HG02678 (cell line): Measurements from ENCODE around the gene SRF.
"Not testable (repeated sequence)": the region's sequence is repeated elsewhere in the genome, so short reads cannot be mapped to it uniquely, and the experiment has no call there.

Experiments
- ATAC-seq: cut with Tn5 transposase; IDR thresholded peaks from one replicate; pipeline ENCODE4 v1.9.1; 2021; ENCODE audit warnings: mild to moderate bottlenecking, moderate library complexity; ENCODE audit not compliant: unreplicated experiment

Gene SRF

DNA sequence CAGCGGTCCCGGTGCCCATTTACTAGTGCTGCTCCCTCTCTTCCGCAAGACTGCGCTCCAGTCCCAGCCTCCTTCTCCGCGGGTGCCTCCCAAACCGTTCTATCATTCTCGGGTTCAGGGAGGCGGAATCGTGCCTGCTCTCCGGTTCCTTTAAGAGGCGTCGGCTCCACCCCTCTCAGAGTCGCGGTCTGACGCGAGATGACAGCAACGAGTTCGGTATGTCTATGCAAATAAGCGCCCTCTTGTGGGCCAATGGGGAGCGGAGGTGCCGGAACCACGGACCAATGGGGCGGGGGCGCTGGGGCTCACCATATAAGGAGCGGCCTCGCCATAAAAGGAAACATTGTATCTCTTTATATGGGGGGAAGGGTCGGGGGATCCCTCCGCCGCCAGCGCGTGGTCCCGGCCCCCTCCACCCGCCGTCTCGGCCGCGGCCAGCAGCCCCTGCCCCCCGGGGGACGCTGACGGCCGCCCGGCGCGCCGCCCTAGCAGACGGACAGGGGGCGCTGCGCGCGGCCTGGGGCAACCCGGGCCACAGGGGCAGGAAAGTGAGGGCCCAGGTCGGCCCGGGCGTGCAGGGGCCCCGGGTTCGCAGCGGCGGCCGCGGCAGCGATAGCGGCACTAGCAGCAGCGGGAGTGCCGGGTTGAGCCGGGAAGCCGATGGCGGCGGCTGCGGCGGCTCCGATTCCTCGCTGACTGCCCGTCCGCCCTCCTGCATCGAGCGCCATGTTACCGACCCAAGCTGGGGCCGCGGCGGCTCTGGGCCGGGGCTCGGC is at the start of gene SRF:
SRF (plus strand) TSS at position 339 of the 776 bp plus-strand sequence; CDS start at position 727, 388 bp downstream.
- ATAC-seq: peak; percentile 64

DNA sequence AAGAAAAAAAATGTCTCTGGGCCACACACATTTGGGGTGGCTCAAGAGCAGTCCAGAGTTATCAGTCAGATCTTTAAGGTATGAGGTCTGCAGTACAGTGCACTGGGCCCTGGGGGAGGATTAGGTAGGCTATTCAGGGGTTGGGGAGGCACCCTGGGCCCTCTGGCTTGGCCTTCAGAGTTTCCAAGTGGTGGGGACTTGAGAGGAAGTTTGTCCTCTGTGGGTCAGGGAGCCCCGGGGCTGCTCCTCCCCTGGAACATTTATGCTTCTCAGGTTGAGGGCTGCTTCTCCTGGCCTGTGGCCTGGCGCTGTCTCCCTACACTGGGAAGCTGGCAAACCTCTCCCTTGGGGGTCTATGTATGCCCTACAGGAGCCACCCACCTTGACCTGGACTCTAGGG is 48.9 kb upstream of the SRF start:
- ATAC-seq: no peak

GRCh38 chr6:43123461-43124314 is 47.4 kb upstream of the SRF start:
- no peak for ATAC-seq

DNA sequence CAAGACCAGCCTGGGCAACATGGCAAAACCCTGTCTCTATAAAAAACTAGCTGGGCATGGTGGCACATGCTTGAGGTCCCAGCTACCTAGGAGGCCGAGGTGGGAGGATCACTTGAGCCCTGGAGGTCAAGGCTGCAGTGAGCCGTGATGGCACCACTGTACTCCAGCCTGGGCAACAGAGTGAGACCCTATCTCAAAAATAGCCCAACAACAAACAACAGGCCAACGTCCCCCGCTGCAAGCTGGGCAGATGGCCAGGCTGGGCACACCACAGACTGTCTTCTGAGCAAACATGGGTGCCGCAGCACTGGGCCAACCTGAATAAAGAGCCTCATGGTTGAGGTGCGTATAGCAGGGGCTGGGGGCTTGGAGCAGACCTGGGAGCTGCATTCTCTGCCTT is 46.6 kb upstream of the SRF start:
- no peak for ATAC-seq

GRCh38 chr6:43125119-43125518 is 46.0 kb upstream of the SRF start:
- no peak for ATAC-seq

DNA sequence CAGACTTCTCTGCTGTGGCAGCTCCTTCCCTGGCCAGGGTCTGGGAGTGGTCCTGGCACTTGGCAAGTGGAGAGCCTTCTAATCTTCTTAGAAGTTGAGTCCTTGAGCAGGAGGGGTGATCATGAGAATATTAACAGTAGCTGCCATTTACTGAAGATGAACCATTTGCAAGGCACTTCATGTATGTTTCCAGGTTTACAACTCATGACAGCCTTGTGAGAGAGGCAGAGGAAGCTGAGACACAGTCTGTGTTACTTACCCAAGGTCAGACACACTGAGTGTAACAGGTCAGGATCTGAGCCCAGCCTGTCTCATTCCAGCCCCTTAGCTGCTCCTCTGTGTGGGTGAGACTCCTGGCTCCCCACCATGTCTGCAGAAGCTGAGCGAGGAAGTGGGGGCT is 45.5 kb upstream of the SRF start:
- ATAC-seq: no peak

DNA sequence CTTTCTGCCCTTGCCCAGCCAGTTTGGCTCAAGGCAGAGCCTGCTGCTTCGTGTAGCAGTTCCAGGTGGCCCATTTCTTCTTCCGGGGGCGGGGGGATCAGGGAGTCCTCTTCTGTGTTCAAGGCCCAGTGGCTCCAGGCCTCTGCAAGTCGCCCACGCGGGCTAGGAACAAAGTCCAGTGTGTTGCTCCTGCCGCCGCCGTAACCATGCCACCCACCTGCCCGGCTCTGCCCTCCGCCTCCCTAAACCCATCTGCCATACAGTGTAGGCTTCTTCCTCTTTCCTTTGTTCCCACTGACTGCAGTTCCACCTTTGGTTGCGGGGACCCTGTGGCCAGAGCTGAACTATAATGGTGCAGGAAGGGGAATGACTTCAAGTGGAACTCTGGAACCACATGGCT is 43.9 kb upstream of the SRF start:
- ATAC-seq: no peak

DNA sequence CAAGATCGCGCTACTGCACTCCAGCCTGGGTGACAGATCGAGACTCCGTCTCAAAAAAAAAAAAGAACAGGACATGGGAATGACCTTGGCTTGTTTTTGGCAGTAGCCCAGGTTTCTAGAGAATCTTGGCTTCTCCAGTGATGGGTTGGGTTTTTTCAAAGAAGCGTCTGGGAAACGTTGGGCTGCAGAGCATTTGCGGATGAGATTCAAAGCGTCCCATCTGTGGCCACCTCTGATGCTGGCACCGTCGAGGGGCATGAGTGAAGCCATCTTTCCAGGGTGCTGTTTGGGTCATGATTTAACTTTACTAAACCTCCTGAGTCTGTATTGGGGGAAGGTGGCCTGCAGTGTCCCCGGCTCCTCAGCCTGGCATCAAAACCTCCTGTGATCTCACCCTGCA is 43.2 kb upstream of the SRF start:
- no peak for ATAC-seq

DNA sequence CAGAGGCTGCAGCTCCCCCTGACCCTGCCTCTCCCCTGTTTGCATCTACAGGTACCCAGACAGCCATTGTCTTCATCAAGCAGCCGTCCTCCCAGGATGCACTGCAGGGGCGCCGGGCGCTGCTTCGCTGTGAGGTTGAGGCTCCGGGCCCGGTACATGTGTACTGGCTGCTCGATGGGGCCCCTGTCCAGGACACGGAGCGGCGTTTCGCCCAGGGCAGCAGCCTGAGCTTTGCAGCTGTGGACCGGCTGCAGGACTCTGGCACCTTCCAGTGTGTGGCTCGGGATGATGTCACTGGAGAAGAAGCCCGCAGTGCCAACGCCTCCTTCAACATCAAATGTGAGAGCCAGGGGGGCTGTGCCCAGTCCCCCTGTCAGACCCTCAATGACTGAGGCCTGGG is 42.1 kb upstream of the SRF start:
- ATAC-seq: no peak

DNA sequence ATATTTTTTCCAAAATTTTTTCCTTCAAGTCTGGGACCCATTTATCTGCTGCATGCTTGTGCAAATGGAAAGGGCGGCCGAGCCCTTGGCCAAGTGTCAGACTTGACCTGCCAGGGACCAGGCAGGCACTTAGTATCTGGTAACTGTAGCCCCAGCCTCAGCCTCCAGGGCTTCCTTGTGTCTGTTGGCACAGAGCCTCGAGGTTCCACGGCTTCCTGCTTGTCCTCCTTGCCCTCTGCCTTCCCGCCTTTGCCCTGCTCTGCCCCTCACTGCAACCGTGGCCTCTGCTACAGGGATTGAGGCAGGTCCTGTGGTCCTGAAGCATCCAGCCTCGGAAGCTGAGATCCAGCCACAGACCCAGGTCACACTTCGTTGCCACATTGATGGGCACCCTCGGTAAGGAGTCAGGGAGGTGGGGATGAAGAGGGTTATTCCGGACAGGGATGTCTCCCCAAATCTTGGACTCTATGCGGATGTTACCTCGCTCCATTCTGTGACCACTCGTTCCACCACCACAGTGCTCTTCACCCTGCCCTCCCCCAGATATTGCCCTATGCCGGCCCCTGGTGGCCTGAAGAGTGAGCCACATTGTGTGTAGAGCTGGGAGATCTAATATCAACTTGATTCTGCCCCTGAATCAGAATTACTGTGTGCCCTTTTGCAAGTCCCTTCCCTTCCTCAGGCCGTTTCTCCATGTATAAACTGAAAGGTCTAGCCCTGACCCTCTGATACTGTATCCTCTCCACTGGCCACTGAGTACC is 41.5 kb upstream of the SRF start:
- no peak for ATAC-seq

DNA sequence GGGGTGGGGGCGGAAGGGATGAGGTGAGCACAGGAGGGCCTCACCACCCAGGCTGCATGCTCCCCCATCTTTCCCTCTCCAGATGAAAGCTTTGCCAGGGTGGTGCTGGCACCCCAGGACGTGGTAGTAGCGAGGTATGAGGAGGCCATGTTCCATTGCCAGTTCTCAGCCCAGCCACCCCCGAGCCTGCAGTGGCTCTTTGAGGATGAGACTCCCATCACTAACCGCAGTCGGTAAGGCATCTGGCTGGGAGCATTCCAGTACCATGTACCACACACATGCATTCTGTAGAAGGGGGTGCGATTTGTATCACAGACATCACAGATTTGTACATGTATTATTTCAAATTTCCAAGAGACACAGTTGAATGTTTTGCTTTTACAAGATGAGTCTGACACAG is 40.6 kb upstream of the SRF start:
- ATAC-seq: no peak

DNA sequence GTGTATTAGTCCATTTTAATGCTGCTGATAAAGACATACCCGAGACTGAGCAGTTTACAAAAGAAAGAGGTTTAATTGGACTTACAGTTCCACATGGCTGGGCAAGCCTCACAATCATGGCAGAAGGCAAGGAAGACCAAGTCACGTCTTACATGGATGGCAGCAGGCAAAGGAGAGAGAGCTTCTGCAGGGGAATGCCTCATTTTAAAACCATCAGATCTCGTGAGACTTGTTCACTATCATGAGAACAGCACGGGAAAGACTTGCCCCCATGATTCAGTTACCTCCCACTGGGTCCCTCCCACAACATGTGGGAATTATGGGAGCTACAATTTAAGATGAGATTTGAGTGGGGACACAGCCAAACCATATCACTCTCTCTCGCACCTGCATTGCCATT is 39.7 kb upstream of the SRF start:
- not testable (repeated sequence) for ATAC-seq

GRCh38 chr6:43138267-43138666 is 32.8 kb upstream of the SRF start:
- ATAC-seq: no peak

DNA sequence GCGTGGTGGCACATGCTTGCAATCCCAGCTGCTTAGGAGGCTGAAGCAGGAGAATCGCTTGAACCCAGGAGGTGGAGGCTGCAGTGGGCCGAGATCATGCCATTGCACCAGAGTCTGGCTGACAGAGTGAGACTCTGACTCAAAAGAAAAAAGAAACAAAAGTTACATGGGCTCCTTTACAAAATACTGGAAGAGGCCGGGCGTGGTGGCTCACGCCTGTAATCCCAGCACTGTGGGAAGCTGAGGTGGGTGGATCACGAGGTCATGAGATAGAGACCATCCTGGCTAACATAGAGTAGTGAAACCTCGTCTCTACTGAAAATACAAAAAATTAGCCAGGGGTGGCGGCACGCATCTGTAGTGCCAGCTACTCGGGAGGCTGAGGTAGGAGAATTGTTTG is 31.1 kb upstream of the SRF start:
- not testable (repeated sequence) for ATAC-seq

GRCh38 chr6:43141644-43142043 is 29.4 kb upstream of the SRF start:
- ATAC-seq: no peak

DNA sequence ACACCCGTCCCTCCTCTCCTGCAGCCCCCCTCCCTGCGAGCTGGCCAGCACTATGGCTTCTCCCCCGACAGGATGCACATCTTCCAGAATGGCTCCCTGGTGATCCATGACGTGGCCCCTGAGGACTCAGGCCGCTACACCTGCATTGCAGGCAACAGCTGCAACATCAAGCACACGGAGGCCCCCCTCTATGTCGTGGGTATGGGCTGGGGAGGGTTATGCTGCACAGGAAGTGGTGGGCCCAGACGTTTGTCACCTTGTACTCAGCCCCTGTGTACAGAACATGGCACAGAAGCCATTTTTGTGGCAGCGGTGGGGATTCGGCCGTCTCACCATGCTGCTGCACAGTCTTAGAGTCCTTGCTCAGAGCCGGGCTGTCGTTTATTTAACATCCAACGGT is 29.0 kb upstream of the SRF start:
- no peak for ATAC-seq

- ATAC-seq: no peak
Measured at GRCh38 chr6:43143235-43144128, 27.6 kb upstream of the SRF start.

GRCh38 chr6:43144879-43145278 is 26.2 kb upstream of the SRF start:
- ATAC-seq: no peak

DNA sequence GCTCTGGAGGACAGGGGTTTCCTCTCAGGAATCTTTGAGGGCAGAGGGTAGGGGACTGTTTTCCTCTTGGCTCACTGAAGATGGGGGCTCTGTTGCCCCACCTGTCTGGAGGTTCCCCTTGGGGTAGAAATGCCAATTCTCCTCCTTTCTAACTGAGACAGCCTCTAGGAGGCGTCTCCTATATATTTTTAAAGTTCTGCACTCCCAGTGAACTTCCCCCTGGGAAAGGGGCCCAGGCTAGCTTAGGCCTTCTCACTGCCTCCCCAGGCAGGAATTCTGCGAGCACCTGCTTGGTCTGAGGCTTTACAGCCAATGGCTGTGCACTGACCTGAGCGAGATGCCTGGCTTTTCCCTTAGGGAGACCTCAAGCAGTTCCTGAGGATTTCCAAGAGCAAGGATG is 24.8 kb upstream of the SRF start:
- no peak for ATAC-seq
